Effector memory CD8-positive, alpha-beta T cell (primary cell): ENCODE data around the gene KSR1.
"Not testable (repeated sequence)": the region's sequence is repeated elsewhere in the genome, so short reads cannot be mapped to it uniquely, and the experiment has no call there.

Experiments
- ATAC-seq: fragments of 150-1000 bp; cut with Tn5 transposase; replicated peaks from 2 replicates; pipeline ENCODE4 v1.10.0; 2021; ENCODE audit warnings: mild to moderate bottlenecking, moderate library complexity
- DNase-seq, 3 experiments: peaks; one replicate each; pipeline ENCODE4 v3.0.0; 2021
- H3K27ac Mint-ChIP-seq, 2 donors: one replicate each; pipeline ENCODE4 v1.8.0; 2022; ENCODE audit warnings: mild to moderate bottlenecking in 2 of 2, mixed read lengths in 2 of 2, moderate library complexity in 2 of 2
- H3K27me3 Mint-ChIP-seq, 2 donors: one replicate each; pipeline ENCODE4 v1.8.0; 2022; ENCODE audit warnings: mixed read lengths in 2 of 2
- H3K36me3 Mint-ChIP-seq: one replicate; pipeline ENCODE4 v1.8.0; 2022; ENCODE audit warnings: mild to moderate bottlenecking, moderate library complexity, mixed read lengths; ENCODE audit not compliant: insufficient read depth
- H3K4me1 Mint-ChIP-seq, 2 donors: one replicate each; pipeline ENCODE4 v1.8.0; 2022; ENCODE audit warnings: low read depth in 2 of 2, mixed read lengths in 2 of 2
- H3K4me3 Mint-ChIP-seq, 2 donors: one replicate each; pipeline ENCODE4 v1.8.0; 2022; ENCODE audit warnings: mild to moderate bottlenecking in 2 of 2, mixed read lengths in 2 of 2, moderate library complexity in 2 of 2
- H3K9me3 Mint-ChIP-seq, 2 donors: one replicate each; pipeline ENCODE4 v1.8.0; 2022; ENCODE audit warnings: mixed read lengths in 2 of 2

Gene KSR1

DNA sequence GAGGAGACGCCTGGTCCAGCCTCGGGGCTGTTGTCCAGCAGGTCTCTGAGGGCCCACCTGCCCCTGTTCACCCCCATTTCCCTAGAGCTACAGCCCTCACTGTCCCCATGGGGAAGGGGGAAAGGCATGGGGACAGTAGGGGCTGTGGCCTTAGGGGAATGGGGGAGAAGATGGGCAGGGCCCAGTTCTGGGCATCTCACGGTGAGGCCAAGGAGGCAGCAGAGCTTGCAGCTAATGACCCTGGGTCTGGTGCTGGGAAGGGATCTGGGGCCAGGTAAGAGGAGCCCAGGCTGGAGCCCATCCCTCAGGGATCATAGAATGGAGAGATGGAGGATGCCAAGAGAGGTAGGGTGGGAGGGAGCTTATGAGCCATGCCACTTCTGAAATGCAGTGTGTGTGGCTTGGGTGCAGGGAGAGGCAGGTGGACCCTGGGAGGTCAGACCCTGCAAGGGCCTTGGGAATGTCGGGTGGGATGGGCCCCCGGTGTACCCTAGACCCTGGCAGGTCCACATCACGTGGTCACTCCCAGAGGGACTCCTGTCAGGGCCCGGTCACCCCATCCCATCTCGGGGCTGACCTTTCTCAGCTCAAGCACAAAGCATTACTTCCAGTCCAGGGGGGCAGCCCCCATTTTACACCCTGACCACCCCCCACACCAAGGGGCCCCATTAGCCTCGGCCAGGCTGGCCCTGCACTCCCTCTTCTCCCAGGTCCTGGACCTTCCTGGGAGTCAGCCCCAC is 35.9 kb upstream of the KSR1 start:
- DNase-seq, result no peak
- H3K4me1 Mint-ChIP-seq, result no peaks in the 10 kb centered on the region
- H3K27ac Mint-ChIP-seq, result no peak overlapping the region
- no peak for ATAC-seq
- no peaks in the 10 kb centered on the region for H3K36me3 Mint-ChIP-seq
- no peak overlapping the region for H3K4me3 Mint-ChIP-seq
- no peaks in the 10 kb centered on the region for H3K27me3 Mint-ChIP-seq
- H3K9me3 Mint-ChIP-seq, result no peaks in the 10 kb centered on the region

DNA sequence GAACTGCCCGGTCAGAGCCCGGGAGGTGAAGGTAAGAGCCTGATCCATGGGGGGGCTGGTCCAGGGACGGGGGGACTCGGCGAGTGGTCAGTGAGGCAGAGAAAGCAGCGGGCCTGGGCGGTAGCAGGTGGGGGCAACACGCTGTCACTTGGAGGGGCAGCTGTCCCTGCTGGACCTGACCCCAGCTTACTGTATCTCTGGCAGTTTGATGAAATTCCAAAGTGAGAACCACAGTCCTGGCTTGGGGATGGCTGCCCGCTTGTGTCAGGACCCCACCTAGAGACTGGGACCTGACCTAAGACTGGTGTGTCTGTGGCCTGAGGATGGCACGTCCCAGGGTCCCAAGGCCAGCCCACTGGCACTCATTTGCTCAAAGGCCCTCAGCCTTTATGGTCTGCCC is 35.1 kb upstream of the KSR1 start:
- DNase-seq (no peak), ATAC-seq (no peak)
- Mint-ChIP-seq H3K9me3 (no peaks in the 10 kb centered on the region), H3K36me3 (no peaks in the 10 kb centered on the region), H3K27me3 (no peaks in the 10 kb centered on the region), H3K27ac (no peak overlapping the region), H3K4me1 (no peaks in the 10 kb centered on the region), H3K4me3 (no peak overlapping the region)

DNA sequence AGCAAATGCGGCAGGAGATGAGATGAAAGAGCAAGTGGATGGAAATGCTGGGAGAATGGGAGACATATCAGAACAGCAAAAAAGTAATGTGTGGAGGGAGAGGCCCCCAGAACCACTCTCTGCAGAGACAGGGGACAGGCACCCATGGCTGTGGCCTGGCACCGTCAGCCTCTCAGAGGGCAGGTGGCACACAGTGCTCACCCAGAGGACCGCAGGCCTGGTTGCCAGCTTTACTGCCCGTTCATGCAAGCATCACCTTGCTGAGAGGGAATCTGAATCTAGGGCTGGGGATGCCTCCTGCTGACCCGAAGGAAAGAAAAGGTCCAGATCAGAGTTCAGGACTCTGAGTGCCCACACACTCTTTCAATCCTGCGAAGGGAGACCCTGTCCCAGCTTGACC is 34.6 kb upstream of the KSR1 start:
- not testable (repeated sequence) for ATAC-seq, H3K36me3 Mint-ChIP-seq, H3K27ac Mint-ChIP-seq, H3K4me1 Mint-ChIP-seq, H3K9me3 Mint-ChIP-seq, H3K27me3 Mint-ChIP-seq, DNase-seq, H3K4me3 Mint-ChIP-seq

DNA sequence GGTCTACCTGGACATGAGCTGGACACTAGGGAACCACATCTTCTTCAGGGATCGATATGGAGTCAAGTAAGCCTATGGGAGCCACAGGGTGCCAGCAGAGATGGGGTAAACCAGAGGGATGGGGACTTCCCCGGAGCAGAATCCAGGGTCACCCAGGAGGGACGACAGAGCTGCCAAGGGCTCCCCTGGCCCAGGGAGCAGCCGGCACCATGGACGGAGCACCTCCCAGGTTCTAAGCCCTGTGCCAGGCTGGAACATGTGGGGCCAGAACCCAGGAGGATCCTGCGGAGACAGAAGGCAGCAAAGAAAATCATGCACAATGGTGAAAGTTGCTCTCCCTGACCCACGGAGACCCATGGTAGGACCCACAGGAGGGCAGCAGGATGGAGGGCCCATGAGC is 33.6 kb upstream of the KSR1 start:
- H3K36me3 Mint-ChIP-seq, result no peaks in the 10 kb centered on the region
- ATAC-seq, result no peak
- no peak overlapping the region for H3K4me3 Mint-ChIP-seq
- H3K4me1 Mint-ChIP-seq, result no peaks in the 10 kb centered on the region
- H3K27ac Mint-ChIP-seq, result no peak overlapping the region
- no peaks in the 10 kb centered on the region for H3K9me3 Mint-ChIP-seq
- no peak for DNase-seq
- H3K27me3 Mint-ChIP-seq, result no peaks in the 10 kb centered on the region

DNA sequence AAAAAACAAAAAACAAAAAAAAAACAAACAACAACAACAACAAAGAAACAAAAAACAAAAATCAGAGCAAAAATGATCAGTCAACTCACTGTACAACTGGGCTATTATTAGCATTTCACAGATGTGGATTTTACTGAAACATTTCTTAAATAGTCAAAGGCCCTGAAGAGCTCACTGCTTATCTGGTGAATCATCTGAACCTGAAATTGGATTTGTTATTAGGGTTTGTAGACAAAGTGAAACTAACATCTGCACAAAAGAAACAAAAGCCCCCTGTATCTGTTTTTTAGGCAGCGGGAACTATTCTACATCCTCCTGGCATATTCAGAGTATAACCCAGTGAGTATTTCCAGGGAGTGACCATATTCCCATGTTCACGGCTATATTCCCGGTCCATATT is 32.6 kb upstream of the KSR1 start:
- no peaks in the 10 kb centered on the region for H3K4me1 Mint-ChIP-seq
- DNase-seq (no peak), ATAC-seq (no peak)
- H3K4me3 Mint-ChIP-seq, result no peak overlapping the region
- no peaks in the 10 kb centered on the region for H3K27me3 Mint-ChIP-seq
- no peak overlapping the region for H3K27ac Mint-ChIP-seq
- no peaks in the 10 kb centered on the region for H3K9me3 Mint-ChIP-seq
- H3K36me3 Mint-ChIP-seq, result no peaks in the 10 kb centered on the region

DNA sequence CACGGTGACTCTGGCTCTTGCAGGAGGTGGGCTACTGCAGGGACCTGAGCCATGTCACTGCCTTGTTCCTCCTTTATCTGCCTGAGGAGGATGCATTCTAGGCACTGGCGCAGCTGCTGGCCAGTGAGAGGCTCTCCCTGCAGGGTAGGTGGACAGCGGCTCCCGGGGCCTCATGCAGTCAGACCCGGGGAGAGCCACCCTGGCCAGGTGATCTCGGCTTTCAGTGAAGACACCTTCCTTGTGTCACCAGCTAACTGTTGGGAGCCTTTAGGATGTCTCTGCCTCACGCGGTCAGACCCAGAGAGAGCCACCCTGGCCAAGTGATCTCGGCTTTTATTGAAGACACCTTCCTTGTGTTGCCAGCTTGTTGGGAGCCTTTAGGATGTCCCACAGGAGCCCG is 31.7 kb upstream of the KSR1 start:
- H3K4me3 Mint-ChIP-seq, result no peak overlapping the region
- DNase-seq (no peak), ATAC-seq (no peak)
- H3K27me3 Mint-ChIP-seq, result no peaks in the 10 kb centered on the region
- no peaks in the 10 kb centered on the region for H3K4me1 Mint-ChIP-seq
- H3K9me3 Mint-ChIP-seq, result no peaks in the 10 kb centered on the region
- no peak overlapping the region for H3K27ac Mint-ChIP-seq
- H3K36me3 Mint-ChIP-seq, result no peaks in the 10 kb centered on the region

DNA sequence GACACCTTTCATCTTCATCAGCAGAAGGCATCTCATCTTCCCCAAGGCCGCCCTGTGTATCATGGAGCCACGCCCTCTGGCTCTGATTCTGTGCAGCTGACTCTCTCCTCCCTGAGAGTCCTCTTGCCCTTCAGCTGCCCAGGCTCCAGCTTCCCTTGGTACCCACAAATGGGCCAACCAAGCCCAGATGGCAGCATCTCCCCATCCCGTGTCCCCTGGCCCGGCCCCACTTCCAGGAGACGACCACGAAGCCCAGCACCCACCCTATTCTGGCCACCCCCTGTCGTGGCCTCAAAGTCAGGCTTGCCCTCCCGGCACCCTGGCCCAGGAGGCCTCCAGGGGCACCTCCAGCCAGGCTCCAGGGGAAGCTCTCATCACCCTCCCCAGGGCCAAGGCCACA is 31.3 kb upstream of the KSR1 start:
- H3K36me3 Mint-ChIP-seq, result no peaks in the 10 kb centered on the region
- H3K27ac Mint-ChIP-seq, result no peak overlapping the region
- ATAC-seq, result no peak
- no peaks in the 10 kb centered on the region for H3K9me3 Mint-ChIP-seq
- no peak overlapping the region for H3K4me3 Mint-ChIP-seq
- H3K27me3 Mint-ChIP-seq, result no peaks in the 10 kb centered on the region
- no peak for DNase-seq
- no peaks in the 10 kb centered on the region for H3K4me1 Mint-ChIP-seq

DNA sequence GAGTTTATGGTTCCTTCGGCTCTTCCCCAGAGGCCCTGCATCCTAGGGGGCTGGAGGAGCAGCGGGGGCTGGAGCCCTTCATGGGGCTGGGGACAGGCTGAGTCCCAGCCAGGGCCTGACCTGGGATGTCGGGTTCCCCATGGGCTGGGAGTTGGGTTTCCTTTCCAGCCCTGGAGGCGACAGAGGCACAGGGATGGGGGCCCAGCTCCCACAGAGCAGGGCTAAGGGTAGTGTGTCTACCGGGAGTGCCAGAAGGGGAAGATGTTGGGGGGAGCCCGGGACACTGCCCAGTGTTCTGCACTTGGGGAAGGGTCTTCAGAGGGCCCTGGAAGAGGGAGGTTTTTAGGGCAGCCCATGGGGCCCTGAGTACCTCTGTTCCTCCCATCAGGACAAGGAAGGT is 30.7 kb upstream of the KSR1 start:
- not testable (repeated sequence) for H3K36me3 Mint-ChIP-seq, ATAC-seq, H3K9me3 Mint-ChIP-seq, DNase-seq, H3K4me1 Mint-ChIP-seq, H3K27me3 Mint-ChIP-seq, H3K4me3 Mint-ChIP-seq, H3K27ac Mint-ChIP-seq

DNA sequence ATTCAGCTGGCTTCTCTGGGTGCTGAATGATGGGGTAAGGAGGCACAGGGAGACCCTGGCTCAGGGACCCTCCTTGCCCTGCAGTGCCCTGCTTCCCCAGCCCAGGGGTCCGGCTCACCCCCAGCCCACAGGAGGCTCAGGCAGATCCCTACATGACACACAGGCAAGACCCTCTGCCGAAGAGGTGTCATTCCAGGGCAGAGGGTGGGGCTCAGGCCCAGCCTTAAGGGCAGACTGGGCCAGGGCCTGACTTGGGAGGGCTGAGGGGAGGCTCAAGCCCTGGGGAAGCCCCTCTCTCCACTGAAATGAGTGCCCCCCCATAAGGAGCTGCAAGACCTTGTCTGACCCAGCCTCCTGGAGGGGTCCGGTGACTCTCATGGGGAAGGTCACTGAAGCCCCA is 30.3 kb upstream of the KSR1 start:
- Mint-ChIP-seq H3K9me3 (no peaks in the 10 kb centered on the region), H3K36me3 (no peaks in the 10 kb centered on the region), H3K27me3 (no peaks in the 10 kb centered on the region), H3K4me3 (no peak overlapping the region), H3K4me1 (no peaks in the 10 kb centered on the region), H3K27ac (no peak overlapping the region)
- DNase-seq (no peak), ATAC-seq (no peak)

DNA sequence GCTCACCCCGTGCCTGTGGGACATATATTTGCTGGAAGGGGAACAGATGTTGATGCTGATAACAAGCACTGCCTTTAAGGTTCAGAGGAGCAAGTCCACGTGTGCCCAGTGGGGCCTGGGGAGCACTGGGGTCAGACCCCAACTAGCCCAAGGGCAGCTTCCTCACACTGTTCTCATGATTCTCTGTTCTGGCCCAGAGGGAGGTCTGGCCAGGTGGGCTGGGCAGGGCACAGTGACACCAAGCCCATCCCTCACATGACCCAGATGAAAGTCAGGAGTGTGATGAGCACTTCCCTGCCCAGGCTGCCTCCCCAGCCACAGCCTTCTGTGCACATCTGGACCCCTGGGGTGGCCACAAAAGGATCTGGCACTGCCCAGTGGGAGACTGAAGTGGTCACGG is 29.8 kb upstream of the KSR1 start:
- ATAC-seq, H3K9me3 Mint-ChIP-seq, H3K4me1 Mint-ChIP-seq, H3K27ac Mint-ChIP-seq, H3K36me3 Mint-ChIP-seq, H3K27me3 Mint-ChIP-seq, DNase-seq, H3K4me3 Mint-ChIP-seq: not testable (repeated sequence)

DNA sequence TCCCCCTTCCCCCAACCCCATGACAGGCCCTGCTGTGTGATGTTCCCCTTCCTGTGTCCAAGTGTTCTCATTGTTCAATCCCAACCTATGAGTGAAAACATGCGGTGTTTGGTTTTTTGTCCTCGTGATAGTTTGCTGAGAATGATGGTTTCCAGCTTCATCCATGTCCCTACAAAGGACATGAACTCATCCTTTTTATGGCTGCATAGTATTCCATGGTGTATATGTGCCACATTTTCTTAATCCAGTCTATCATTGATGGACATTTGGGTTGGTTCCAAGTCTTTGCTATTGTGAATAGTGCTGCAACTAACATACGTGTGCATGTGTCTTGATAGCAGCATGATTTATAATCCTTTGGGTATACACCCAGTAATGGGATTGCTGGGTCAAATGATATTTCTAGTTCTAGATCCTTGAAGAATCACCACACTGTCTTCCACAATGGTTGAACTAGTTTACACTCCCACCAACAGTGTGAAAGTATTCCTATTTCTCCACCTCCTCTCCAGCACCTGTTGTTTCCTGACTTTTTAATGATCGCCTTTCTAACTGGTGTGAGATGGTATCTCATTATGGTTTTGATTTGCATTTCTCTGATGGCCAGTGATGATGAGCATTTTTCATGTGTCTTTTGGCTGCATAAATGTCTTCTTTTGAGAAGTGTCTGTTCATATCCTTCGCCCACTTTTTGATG is 28.9 kb upstream of the KSR1 start:
- not testable (repeated sequence) for H3K27me3 Mint-ChIP-seq, DNase-seq, H3K36me3 Mint-ChIP-seq, H3K9me3 Mint-ChIP-seq, ATAC-seq, H3K4me3 Mint-ChIP-seq, H3K27ac Mint-ChIP-seq, H3K4me1 Mint-ChIP-seq

DNA sequence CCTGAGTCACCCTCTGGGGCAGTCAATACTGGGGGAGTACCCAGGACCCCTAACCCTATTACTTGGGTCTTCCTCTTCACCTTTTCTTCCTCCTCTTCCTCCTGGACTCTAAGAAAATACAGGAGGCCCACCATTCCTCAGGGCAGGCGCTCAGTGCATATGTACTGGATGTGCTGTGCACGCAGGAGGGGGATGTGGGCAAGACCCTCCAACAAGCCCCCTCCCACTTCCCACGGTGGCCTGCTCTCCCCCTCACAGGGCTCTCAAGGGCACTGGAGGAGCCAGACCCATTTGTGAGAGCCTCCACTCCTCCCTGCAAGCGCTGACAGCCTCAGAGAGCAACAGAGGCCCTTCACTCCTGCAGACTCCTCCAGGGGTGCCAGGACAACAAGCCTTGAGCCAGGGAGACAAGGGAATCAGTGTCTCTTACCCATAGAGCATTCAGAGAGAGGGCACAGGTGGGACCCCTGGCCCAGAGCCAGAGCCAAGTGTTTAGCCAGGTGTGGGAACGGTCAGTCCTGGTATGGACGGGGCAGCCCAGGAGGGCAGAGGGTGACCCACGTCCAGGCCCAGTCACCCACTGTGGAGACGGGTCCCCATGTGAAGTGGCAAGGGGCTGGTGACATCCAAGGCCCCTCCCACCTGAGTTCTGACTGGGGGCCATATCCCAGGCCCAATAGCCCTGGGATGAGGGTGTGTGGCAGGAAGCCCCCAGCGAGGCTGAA is 27.3 kb upstream of the KSR1 start:
- ATAC-seq (no peak), DNase-seq (no peak)
- peaks cover 6% of the 10 kb centered on the region for H3K36me3 Mint-ChIP-seq
- no peak overlapping the region for H3K27ac Mint-ChIP-seq
- no peaks in the 10 kb centered on the region for H3K4me1 Mint-ChIP-seq
- no peaks in the 10 kb centered on the region for H3K27me3 Mint-ChIP-seq
- H3K4me3 Mint-ChIP-seq, result no peak overlapping the region
- H3K9me3 Mint-ChIP-seq, result no peaks in the 10 kb centered on the region

DNA sequence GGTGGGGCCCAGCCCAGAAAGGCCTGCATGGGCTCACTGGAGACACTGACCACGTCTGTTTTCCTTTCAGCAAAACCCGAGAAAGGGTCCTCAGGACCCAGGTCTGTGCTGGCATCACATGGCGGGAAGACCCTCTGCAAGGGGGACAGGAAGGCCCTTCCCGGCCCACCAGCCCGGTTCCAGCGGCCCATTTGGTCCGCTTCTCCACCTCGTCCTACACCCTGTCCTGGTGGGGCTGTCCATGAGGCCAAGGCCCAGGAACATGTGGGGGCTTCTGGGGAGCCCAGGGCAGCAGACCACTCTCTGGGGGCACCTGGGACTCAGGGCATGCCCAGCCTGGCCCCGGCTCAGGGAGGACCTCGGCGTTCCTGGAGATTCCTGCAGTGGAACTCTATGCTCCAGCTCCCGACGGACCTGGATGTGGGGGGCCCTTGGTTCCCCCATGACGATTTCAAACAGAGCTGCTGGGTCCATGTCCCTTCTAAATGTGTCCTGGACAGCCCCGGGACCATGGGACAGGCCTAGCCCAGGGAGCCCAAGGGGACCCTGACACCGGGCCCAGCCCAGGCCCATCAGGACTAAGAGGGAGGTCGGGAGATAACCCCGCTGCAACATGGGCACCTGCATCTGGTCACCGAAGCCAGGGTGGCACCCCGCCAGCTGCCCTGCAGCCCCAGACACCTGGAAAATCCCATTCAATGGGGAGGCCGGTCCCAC is 26.4 kb upstream of the KSR1 start:
- ATAC-seq (no peak), DNase-seq (no peak)
- Mint-ChIP-seq H3K4me1 (no peaks in the 10 kb centered on the region), H3K36me3 (peaks cover 6% of the 10 kb centered on the region), H3K9me3 (no peaks in the 10 kb centered on the region), H3K27me3 (no peaks in the 10 kb centered on the region), H3K27ac (no peak overlapping the region), H3K4me3 (no peak overlapping the region)
